ENCODE measurements around the gene BRD2. TPM values are rescaled to one million over a fixed set of nuclear protein-coding genes. Genes with fewer than 3 reads are reported as not detected.
A peak's percentile ranks its signal among the peaks of the same experiment; 100 is the strongest.

The BRD2 gene
- total RNA-seq, 2 experiments from 2014 or later = 219 to 235 TPM

DNA sequence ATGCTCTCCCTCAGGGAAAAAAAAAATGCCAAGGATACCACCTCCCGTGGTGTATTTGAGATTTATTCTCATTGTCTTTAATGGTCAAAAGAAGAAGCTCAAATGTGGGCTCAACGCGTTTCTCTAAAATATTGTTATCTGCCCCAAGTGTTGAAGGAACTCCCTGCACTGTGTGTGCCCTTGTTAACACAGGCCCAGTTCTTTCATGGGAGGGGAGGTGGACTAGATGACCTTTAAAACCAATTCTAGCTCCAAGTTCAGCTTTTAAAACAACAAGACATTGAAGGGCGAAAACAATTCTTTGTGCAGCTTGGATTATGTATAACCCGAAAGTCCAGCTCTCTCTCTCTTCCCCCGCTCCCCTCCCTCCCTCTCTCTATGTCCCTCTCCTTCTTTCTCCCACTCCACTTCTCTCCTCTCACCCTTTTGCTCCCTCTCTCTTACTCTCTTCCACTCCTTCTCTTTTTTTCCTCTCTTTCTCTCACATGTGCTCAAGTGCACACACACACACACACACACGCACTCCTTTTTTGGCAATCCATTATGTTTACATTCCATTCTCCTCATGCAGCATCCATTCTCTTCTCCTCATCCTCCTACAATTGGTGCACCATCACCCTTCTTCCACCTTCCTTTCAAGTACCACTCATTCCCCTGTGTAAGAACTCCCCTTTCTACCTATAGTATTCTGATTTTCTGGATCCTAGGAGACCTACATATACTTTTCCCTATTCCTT lies 36.1 kb upstream of the BRD2 start:
- Mint-ChIP-seq H3K27me3 (no peaks in the 10 kb centered on the region), H3K27ac (no peak overlapping the region), H3K36me3 (ENCODE audit: low read depth) (no peaks in the 10 kb centered on the region), H3K9me3 (no peaks in the 10 kb centered on the region), H3K4me1 (ENCODE audit: low read depth) (peaks cover 6% of the 10 kb centered on the region), H3K4me3 (no peak overlapping the region)
- DNase-seq (no peak), ATAC-seq (no peak)
- CTCF ChIA-PET = interaction anchor here (0.7 to 15.9 kb wide), 20 partner anchors 11 to 141 kb away, joined by 3 to 372 read pairs (median 6); partner anchors contain the start of genes BRD2, HLA-DMA, HLA-DPA1 and TAP2
- intact Hi-C loops (cut with micrococcal nuclease) = no loop called here
- POLR2A ChIA-PET = interaction anchor here (1.5 to 15.8 kb wide), 3 partner anchors 10 to 43 kb away, joined by 3 to 392 read pairs (median 7); partner anchors contain the start of gene BRD2
- TF ChIP-seq, protein P1, sequence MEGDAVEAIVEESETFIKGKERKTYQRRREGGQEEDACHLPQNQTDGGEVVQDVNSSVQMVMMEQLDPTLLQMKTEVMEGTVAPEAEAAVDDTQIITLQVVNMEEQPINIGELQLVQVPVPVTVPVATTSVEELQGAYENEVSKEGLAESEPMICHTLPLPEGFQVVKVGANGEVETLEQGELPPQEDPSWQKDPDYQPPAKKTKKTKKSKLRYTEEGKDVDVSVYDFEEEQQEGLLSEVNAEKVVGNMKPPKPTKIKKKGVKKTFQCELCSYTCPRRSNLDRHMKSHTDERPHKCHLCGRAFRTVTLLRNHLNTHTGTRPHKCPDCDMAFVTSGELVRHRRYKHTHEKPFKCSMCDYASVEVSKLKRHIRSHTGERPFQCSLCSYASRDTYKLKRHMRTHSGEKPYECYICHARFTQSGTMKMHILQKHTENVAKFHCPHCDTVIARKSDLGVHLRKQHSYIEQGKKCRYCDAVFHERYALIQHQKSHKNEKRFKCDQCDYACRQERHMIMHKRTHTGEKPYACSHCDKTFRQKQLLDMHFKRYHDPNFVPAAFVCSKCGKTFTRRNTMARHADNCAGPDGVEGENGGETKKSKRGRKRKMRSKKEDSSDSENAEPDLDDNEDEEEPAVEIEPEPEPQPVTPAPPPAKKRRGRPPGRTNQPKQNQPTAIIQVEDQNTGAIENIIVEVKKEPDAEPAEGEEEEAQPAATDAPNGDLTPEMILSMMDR (IDR thresholded peaks at IDR 0.05) = no peak

DNA sequence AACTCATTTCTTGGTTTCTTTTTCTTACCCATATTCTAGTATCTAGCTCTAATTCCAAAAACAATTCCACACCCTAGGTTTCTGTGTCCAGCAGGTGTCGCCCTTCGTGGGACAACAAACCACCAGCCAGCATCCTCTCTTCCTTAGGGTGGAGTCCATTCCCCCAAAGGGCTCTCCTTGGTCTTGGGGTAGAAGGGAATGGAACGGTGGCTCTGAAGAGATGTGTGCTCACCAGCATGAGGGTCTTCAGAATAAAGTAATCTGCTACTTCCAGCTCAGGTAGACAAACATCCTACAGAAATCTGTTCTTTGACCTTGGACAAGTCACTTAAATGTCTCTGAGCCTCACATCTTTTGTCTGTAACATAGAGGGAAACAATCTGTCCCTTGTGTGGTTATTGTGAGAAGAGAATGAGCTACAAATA lies 34.7 kb upstream of the BRD2 start:
- DNase-seq (peak; percentile 87), ATAC-seq (peak; percentile 70)
- ChIA-PET POLR2A (interaction anchor here (0.9 to 15.8 kb wide), 6 partner anchors 9 to 42 kb away, joined by 3 to 392 read pairs (median 4); partner anchors contain the start of gene BRD2), CTCF (interaction anchor here (0.6 to 15.9 kb wide), 43 partner anchors 10 to 155 kb away, joined by 3 to 372 read pairs (median 6); partner anchors contain the start of genes BRD2, HLA-DMA, HLA-DPA1 and TAP2)
- intact Hi-C loops (cut with micrococcal nuclease) = no loop called here
- H3K27ac Mint-ChIP-seq = no peak overlapping the region
- H3K4me1 Mint-ChIP-seq (ENCODE audit: low read depth) = peaks cover 14% of the 10 kb centered on the region
- H3K4me3 Mint-ChIP-seq = no peak overlapping the region
- H3K36me3 Mint-ChIP-seq (ENCODE audit: low read depth) = no peaks in the 10 kb centered on the region
- no peaks in the 10 kb centered on the region for H3K27me3 Mint-ChIP-seq
- no peaks in the 10 kb centered on the region for H3K9me3 Mint-ChIP-seq
- TF ChIP-seq, protein P1 (IDR thresholded peaks at IDR 0.05) = peak; percentile 81

DNA sequence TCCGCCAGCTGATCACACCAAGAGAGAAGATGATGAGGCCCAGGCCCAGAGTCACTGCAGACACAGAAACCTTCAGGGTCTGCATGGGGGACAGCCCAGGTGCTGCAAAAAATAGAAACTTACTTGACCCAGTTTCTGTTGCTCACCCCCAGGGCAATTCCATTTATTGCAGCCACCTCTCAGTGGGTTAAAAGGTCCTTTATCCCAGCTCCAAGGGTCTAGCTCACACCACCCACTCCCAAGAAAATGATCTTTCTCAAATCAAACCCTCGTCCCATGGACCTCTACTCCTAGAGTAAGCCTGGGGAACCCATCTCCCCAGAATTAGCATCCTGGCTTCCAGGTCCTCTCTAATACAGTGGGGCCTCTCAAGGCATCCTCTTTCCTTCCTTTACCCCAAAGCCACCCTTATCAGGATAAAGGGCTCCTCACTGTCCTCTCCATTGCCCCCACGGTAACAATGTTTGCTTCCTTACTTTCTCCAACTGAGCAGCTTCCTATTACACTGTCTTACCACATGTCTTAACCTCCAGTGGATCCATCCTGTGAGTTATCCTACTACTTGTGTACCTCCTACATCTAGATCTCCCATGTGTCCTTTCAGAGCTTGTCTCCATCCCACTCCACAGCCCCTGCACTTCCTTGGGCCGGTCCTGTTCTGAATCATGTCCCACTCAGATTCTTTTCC lies 32.7 kb upstream of the BRD2 start:
- DNase-seq (no peak), ATAC-seq (no peak)
- H3K27ac Mint-ChIP-seq = no peak overlapping the region
- no peaks in the 10 kb centered on the region for H3K9me3 Mint-ChIP-seq
- H3K27me3 Mint-ChIP-seq = no peaks in the 10 kb centered on the region
- H3K4me3 Mint-ChIP-seq = no peak overlapping the region
- POLR2A ChIA-PET = interaction anchor here (15.8 kb wide), 1 partner anchor 40 kb away, joined by 392 read pairs; the partner anchor contains the start of gene BRD2
- H3K36me3 Mint-ChIP-seq (ENCODE audit: low read depth) = no peaks in the 10 kb centered on the region
- intact Hi-C loops (cut with micrococcal nuclease) = no loop called here
- CTCF ChIA-PET = interaction anchor here (1.1 to 15.9 kb wide), 7 partner anchors 15 to 49 kb away, joined by 3 to 372 read pairs (median 64); partner anchors contain the start of genes BRD2 and HLA-DMA
- TF ChIP-seq, protein P1 (IDR thresholded peaks at IDR 0.05) = no peak
- H3K4me1 Mint-ChIP-seq (ENCODE audit: low read depth) = peaks cover 23% of the 10 kb centered on the region

DNA sequence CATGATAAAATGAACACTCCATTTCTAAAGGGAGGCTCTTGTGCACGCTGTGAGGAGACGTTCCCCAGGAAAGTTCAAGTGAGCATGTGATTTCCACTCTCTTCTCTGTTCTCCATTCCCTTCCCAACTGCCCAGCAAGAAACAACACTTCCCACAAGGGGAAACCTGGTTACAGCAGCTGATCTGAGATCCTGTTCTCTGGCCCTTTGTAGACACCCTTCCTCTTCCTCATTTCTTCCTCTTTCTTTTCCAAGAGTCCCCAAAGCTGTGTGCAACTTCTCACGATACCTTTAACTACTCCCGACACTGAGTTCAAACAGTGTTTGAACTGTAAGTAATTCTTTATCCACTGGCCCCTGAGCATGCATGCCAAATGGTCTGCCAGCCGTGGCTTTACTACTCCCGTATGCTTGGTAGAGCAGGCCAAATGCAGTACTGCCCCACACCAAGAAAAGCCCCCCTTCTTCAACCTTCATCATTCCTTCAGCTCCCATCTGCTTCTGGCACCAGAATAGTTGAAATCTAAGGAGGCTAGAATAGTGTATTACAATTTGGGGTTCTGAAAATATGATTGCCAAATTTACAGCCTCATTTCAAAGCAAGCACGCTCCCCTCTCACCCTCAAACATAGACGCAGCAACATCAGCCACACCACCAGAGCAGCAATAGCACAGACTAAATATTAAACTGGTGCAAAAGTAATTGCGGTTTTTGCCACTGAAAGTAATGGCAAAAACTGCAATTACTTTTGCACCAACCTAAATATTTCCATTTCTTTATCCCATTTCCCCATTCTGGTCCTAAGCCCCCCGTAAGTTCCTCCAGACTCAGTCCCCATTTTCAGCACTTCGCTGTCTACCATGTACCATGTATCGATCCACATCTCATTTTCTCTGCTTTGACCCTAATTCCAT lies 31.9 kb upstream of the BRD2 start:
- Mint-ChIP-seq H3K4me1 (ENCODE audit: low read depth) (peaks cover 31% of the 10 kb centered on the region), H3K27me3 (no peaks in the 10 kb centered on the region), H3K27ac (no peak overlapping the region), H3K4me3 (no peak overlapping the region), H3K9me3 (no peaks in the 10 kb centered on the region), H3K36me3 (ENCODE audit: low read depth) (no peaks in the 10 kb centered on the region)
- POLR2A ChIA-PET = interaction anchor here (1.0 to 15.8 kb wide), 2 partner anchors 16 to 39 kb away, joined by 3 to 392 read pairs; partner anchors contain the start of genes BRD2 and HLA-DMA
- TF ChIP-seq, protein P1 (IDR thresholded peaks at IDR 0.05) = no peak
- no peak for DNase-seq
- CTCF ChIA-PET = interaction anchor here (1.4 to 15.9 kb wide), 4 partner anchors 16 to 47 kb away, joined by 3 to 372 read pairs (median 214); partner anchors contain the start of gene HLA-DMA
- no peak for ATAC-seq
- intact Hi-C loops (cut with micrococcal nuclease) = no loop called here
